ENCODE results near the gene PARD3B.

PARD3B gene

DNA sequence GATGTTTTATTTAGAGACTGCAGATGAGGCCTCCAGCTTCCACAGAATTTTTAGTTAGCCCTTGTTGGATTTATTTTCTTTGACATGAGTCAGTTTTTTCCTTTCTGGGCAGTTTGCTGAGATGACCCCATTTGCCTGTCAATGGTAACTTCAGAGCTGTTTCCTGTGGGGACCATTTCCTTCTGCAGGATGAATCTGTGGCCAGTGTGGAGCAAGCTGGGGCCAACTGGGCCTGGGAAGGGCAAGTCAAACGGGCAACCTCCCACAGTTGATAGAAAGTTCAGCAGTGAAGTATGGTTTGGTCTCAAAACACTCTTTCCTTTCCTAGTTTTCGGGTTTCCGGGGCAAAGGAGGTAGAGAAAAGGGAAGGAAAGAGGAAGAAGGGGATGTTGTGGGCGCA, 845.6 kb downstream of the PARD3B start:
- no peak for DNase-seq (ENCODE audit: low read depth in 2 of 2)

DNA sequence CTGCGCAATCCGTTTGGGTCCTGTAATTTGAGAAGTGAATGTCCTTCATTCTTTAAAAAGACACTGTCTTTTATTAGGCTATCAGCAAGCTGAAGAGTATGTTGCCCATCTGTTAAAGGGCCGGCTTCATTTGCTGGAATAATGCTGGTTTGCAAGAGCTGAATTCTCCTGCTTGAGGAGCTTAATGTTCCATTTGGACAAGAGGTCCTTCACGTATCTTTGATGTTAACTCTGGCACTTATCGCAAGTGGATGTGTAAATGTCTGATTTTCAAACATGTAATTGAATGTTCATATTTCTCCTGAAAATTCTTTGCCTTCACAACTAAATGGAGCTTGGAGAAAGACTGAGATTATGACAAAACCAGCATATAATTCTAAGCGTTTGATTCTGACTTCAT, 856.2 kb downstream of the PARD3B start:
- no peak for DNase-seq (ENCODE audit: low read depth in 2 of 2)

- DNase-seq (ENCODE audit: low read depth in 2 of 2) = no peak
Measured at GRCh38 chr2:205402011-205402410, 856.7 kb downstream of the PARD3B start.

- no peak for DNase-seq (ENCODE audit: low read depth in 2 of 2)
Measured at GRCh38 chr2:205403244-205403825, 858.1 kb downstream of the PARD3B start.

GRCh38 chr2:205405194-205405593, 859.9 kb downstream of the PARD3B start:
- no peak for DNase-seq (ENCODE audit: low read depth in 2 of 2)

GRCh38 chr2:205405752-205406151, 860.5 kb downstream of the PARD3B start:
- DNase-seq (ENCODE audit: low read depth in 2 of 2) = no peak

DNA sequence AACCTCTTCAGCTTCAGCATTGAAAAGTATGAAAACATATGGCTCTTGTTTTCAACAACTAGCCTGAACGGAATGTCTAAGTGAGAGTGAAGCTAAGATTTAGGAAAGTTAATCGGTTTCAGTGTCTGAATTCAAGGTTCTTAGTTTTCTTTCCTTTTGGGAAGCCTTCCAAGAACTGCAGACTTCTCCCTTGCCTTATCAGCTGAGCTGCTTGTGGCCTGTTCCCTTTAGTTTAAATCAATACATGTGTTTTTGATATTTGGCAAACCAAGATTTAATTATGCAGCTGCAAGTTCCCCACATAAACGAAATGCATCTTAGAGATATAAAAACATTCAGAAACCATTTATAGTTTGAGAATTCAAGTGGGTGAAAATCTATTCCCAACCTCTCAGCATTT, 862.7 kb downstream of the PARD3B start:
- DNase-seq (ENCODE audit: low read depth in 2 of 2) = no peak

GRCh38 chr2:205408696-205409095, 863.4 kb downstream of the PARD3B start:
- DNase-seq (ENCODE audit: low read depth in 2 of 2) = no peak

- DNase-seq (ENCODE audit: low read depth in 2 of 2) = no peak
Measured at GRCh38 chr2:205409411-205409810, 864.1 kb downstream of the PARD3B start.

DNA sequence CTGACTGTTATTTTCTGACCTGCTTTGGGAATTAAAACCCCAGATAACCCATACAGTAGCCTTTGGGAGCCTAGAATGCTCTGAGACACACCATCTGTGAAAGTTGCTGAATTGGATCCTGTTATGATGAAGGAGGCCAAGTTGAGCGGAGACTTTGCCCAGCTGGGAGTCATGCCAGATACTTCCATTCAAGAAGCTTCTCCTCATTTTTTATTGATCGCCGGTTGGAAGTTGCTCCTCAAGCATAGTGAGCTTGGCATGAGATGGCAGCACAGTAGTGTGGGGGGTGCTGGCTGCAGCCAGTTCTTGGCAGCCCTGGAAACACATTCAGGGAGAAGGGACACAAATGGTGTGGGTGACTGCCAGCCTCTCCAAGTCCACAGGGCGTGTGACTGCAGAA, 866.3 kb downstream of the PARD3B start:
- no peak for DNase-seq (ENCODE audit: low read depth in 2 of 2)

DNA sequence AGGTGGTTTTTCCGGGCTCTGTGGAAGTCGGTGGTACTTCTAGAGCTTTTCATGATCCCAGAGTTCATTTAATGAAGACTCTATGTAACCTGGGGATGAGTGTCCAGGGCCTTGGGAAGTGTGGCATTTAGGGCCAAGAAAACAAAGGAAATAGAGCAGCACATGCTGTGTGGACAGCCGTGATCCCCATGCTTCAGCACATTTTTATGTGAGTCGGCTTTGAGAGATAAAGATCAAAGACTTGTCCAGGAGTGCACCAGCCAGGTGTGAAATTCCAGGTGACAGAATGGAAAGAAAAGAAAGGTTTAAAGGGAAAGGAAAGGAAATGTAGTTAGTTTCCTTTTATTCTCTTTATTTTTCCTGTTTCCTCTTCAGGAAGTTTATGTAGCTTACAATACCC, 879.1 kb downstream of the PARD3B start:
- no peak for DNase-seq (ENCODE audit: low read depth in 2 of 2)

GRCh38 chr2:205425102-205425501, 879.8 kb downstream of the PARD3B start:
- DNase-seq (ENCODE audit: low read depth in 2 of 2) = no peak

DNA sequence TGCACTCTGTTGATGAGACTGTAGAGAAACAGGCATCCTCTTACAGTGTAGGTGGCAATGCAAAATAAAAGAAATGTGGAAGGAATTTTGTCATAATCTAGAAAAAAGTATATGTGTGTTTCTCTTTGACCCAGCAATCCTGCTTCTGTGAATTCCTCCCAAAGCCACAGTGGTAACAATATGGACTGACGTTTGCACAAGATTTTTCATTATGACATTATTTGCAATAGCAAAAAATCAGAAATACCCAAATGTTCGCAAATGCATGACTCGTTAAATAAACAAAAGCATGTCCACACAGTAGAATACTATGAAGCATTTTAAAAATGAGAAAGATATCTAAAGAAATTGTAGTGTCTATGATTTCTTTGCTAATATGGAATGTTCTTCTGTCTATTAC, 881.8 kb downstream of the PARD3B start:
- no peak for DNase-seq (ENCODE audit: low read depth in 2 of 2)

DNA sequence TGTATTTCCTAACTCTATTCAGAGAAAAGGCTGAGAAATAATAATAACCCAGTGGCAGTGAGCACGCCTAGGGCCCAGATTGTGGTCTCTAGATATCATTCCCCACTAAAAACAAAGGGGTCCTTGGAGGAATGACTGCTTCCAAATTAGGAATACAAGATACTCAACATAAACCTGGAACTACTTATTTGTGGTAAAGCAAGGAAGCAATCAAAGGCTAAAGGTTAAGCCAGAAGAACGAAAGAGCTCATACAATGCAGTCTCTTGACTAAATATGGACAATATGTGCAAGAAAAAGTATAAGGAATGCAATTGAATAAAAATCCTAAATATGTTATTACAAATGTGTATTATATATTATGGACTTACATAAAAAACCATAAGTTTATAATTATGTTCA, 883.5 kb downstream of the PARD3B start:
- no peak for DNase-seq (ENCODE audit: low read depth in 2 of 2)

GRCh38 chr2:205435970-205436369, 890.7 kb downstream of the PARD3B start:
- no peak for DNase-seq (ENCODE audit: low read depth in 2 of 2)

GRCh38 chr2:205438241-205438640, 893.0 kb downstream of the PARD3B start:
- DNase-seq (ENCODE audit: low read depth in 2 of 2) = no peak

- DNase-seq (ENCODE audit: low read depth in 2 of 2) = no peak
Measured at GRCh38 chr2:205439621-205440020, 894.3 kb downstream of the PARD3B start.

- DNase-seq (ENCODE audit: low read depth in 2 of 2) = no peak
Measured at GRCh38 chr2:205441524-205441923, 896.2 kb downstream of the PARD3B start.

GRCh38 chr2:205448189-205448588, 902.9 kb downstream of the PARD3B start:
- DNase-seq (ENCODE audit: low read depth in 2 of 2) = no peak

DNA sequence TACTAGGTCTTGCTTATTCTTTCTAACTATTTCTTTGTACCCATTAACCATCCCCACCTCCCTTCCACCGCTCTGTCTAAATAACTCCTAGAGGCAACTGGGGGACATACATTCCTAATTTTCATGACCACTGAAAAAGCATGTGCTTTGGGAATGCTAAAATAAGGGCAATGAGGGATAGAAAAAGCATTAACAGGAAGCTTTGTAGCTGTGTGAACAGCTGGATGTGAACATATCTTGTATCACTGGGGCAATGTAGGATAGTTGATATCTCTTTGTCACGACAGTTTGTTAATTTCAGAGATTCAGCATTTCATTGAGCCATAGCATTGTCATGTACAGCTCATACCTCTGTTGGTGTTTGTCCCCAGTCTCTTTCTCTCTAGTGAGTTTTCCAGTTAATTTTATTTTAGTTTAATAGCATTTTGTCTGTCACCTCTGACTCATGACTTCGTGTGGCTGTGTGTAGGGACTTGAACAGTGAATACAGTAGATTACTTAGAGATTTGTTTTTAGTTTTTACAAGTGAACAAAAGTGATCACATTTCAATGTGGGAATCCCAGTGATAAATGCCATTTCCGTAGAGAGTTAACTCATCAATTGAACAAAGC, 906.7 kb downstream of the PARD3B start:
- DNase-seq (ENCODE audit: low read depth in 2 of 2) = no peak

- no peak for DNase-seq (ENCODE audit: low read depth in 2 of 2)
Measured at GRCh38 chr2:205453202-205453601, 907.9 kb downstream of the PARD3B start.

- no peak for DNase-seq (ENCODE audit: low read depth in 2 of 2)
Measured at GRCh38 chr2:205456682-205457081, 911.4 kb downstream of the PARD3B start.

DNA sequence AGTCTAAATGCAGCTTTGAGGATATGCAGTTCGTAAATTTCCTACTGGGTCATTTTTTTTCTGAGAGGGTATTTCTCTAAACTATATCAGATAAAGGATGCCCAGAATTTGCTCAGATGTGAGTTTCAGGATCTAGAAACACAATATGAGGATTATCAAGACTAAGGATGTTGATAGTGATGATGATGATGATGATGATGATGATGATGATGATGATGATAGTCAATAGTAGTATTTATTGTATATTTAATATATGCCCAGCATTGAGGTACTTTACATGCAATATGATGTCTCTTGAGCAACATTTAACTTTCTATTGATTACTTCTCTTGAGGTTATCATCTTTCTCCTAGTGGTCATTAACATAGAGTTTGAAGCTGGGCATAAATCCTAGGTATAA, 914.9 kb downstream of the PARD3B start:
- DNase-seq (ENCODE audit: low read depth in 2 of 2) = no peak

DNA sequence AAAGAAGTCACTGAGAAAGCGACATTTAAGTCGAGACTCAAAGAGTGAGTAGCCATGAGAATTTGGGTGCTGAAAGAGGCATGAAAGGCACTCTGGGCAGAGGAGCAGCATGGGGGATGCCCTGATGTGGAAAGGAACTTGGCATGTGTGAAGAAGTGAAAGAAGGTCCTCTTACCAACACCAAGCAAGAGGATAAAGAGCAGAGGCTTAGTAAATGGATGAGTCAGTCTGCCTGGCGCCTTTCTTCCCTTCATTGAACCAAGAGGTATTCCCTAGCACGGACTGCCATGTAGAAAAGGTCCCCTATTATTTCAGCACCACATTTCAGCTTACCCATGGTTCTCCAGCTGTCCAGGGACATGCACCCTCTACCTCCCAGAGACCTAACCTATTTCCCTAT, 915.9 kb downstream of the PARD3B start:
- DNase-seq (ENCODE audit: low read depth in 2 of 2) = no peak
